Spleen (tissue), 11 donors: ENCODE results near the gene OR51M1. TPM values are rescaled to one million over a fixed set of nuclear protein-coding genes. Genes with fewer than 3 reads are reported as not detected.

Experiments used
- DNase-seq: peaks from one replicate; pipeline ENCODE4 v3.0.0-alpha.2; 2020
- H3K27ac ChIP-seq, 8 donors: fragments of 200-600 bp; sonication (generic) in 7 of 8; 1 replicate in 4 of 8; 2 replicates in 4 of 8; pipeline versions ENCODE4 v1.5.0 to v1.8.0; 2016 to 2021; ENCODE audit warnings: inconsistent platforms in 4 of 8, mild to moderate bottlenecking in 4 of 8, moderate library complexity in 1 of 8
- H3K27me3 ChIP-seq, 7 donors: fragments of 200-600 bp; sonication (generic) in 6 of 7; replicated peaks in 1 of 7; 1 replicate in 4 of 7; 2 replicates in 3 of 7; pipeline versions ENCODE4 v1.5.0 to v1.8.0; 2016 to 2021; ENCODE audit warnings: inconsistent platforms in 3 of 7, mild to moderate bottlenecking in 1 of 7
- H3K36me3 ChIP-seq, 6 donors: fragments of 200-600 bp; sonication (generic) in 5 of 6; 1 replicate in 4 of 6; 2 replicates in 2 of 6; pipeline versions ENCODE4 v1.5.0 to v1.8.0; 2016 to 2021; ENCODE audit warnings: inconsistent platforms in 2 of 6
- H3K4me1 ChIP-seq, 6 donors: fragments of 200-600 bp; sonication (generic) in 5 of 6; 1 replicate in 3 of 6; 2 replicates in 3 of 6; pipeline versions ENCODE4 v1.5.0 to v1.8.0; 2016 to 2021; ENCODE audit warnings: inconsistent platforms in 3 of 6
- H3K4me3 ChIP-seq, 8 donors: fragments of 200-600 bp; sonication (generic) in 7 of 8; 1 replicate in 4 of 8; 2 replicates in 4 of 8; pipeline versions ENCODE4 v1.5.0 to v1.8.0; 2016 to 2021; ENCODE audit warnings: inconsistent platforms in 4 of 8, mild to moderate bottlenecking in 4 of 8, moderate library complexity in 2 of 8
- H3K9me3 ChIP-seq, 8 donors: fragments of 200-600 bp; sonication (generic) in 7 of 8; 1 replicate in 4 of 8; 2 replicates in 4 of 8; pipeline versions ENCODE4 v1.5.0 to v1.8.0; 2016 to 2021; ENCODE audit warnings: inconsistent platforms in 4 of 8
- POLR2A ChIP-seq, 3 donors: fragments of 450-650 bp; IDR thresholded peaks; one replicate each; pipeline ENCODE4 v1.5.1; 2017; ENCODE audit warnings: antibody characterized with exemption in 3 of 3, mild to moderate bottlenecking in 1 of 3
- POLR2AphosphoS5 ChIP-seq, 3 donors: sonication (generic); formaldehyde crosslinking; IDR thresholded peaks; one replicate each; pipeline ENCODE4 v1.5.1; 2017; ENCODE audit warnings: antibody characterized with exemption in 3 of 3
- WGBS, 5 donors: extraction: QIAGEN DNeasy Blood & Tissue Kit in 3 of 5; methylation state at CpG; one replicate each; pipeline versions ENCODE4 v1.1.5 to v1.1.7; 2013 to 2018; 5-methylcytosine and 5-hydroxymethylcytosine counted together
- intact Hi-C: fragments of 100-400 bp; cut with DNase I; formaldehyde crosslinking; loops from one replicate; pipeline ENCODE4 v1.15.0; 2023; ENCODE audit warnings: low total_unique reads
- polyA plus RNA-seq, 3 donors: library from polyadenylated mRNA; stranded (reverse); fragments of 200-250 nt; gene quantifications; one replicate each; pipeline ENCODE4 v1.2.1, GENCODE V29; 2013
- total RNA-seq, 7 donors: library from RNA; depleted of rRNA in 3 of 7; stranded (reverse); fragments of >200 nt in 3 of 7; fragmentation: NEBNext Ultra II Directional in 4 of 7; extraction: Animal tissue kit (Norgen Biotek cat#: 25700) in 4 of 7; gene quantifications; one replicate each; pipeline versions ENCODE4 v1.1.0 to v1.2.1, GENCODE V29; 2016 to 2021
- TF ChIP-seq, protein P1 (sequence below), 11 experiments: fragments of 200-600 bp in 7 of 11; fragments of 450-650 bp in 4 of 11; sonication (generic) in 4 of 11; IDR thresholded peaks in 8 of 11; conservative IDR thresholded peaks in 3 of 11; 1 replicate in 7 of 11; 2 replicates in 4 of 11; pipeline versions ENCODE4 v1.4.0 to v1.8.0; 2016 to 2021; ENCODE audit warnings: antibody characterized with exemption in 11 of 11, inconsistent platforms in 4 of 11, mild to moderate bottlenecking in 1 of 11
- donor health status: healthy with polysubstance abuse.
- donor health status: DM: no; HTN: no; CAD: no; lungs with moderate emphysema.
- donor health status: DM: no; HTN: no; CAD: no.
- donor health status: Bipolar disorder and iron deficiency.
- donor health status: healthy.
- donor health status: DM: no; HTN: no; CAD: no.
- donor health status: DM: yes; HTN: yes; CAD: no.

Gene OR51M1
- total and polyA plus RNA-seq, 10 donors: not detected

DNA sequence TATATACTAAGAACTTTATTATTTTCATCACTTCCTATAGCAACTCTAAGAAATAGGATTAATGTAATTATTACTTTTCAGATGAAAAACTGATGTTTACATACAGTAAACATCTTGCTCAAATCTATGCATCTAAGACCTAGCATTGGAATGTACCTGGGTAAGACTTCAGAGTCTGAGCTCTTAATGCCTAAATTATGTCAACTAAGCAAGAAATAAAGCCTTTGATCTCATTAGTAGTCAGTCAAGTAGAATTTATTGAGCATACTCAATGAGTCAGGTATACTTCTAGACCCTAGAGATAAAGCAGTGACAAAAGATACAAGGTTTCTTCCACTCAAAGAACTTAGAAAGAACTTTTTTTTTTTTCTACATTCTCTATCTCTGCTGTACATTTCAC, 21.6 kb downstream of the OR51M1 start:
- H3K4me1 ChIP-seq: no peaks in the 10 kb centered on the region
- peaks cover 0 to 5% (median 0%) of the 10 kb centered on the region in 7 donors for H3K27me3 ChIP-seq
- no peak for DNase-seq
- H3K36me3 ChIP-seq: no peaks in the 10 kb centered on the region
- H3K27ac ChIP-seq: no peak overlapping the region
- H3K4me3 ChIP-seq: no peak overlapping the region
- no peaks in the 10 kb centered on the region for H3K9me3 ChIP-seq
- TF ChIP-seq POLR2A (IDR thresholded peaks at IDR 0.05): no peak
- TF ChIP-seq POLR2AphosphoS5 (IDR thresholded peaks at IDR 0.05): no peak
- TF ChIP-seq, protein P1, sequence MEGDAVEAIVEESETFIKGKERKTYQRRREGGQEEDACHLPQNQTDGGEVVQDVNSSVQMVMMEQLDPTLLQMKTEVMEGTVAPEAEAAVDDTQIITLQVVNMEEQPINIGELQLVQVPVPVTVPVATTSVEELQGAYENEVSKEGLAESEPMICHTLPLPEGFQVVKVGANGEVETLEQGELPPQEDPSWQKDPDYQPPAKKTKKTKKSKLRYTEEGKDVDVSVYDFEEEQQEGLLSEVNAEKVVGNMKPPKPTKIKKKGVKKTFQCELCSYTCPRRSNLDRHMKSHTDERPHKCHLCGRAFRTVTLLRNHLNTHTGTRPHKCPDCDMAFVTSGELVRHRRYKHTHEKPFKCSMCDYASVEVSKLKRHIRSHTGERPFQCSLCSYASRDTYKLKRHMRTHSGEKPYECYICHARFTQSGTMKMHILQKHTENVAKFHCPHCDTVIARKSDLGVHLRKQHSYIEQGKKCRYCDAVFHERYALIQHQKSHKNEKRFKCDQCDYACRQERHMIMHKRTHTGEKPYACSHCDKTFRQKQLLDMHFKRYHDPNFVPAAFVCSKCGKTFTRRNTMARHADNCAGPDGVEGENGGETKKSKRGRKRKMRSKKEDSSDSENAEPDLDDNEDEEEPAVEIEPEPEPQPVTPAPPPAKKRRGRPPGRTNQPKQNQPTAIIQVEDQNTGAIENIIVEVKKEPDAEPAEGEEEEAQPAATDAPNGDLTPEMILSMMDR (IDR thresholded peaks at IDR 0.05 in 8 of 11, conservative IDR thresholded peaks at IDR 0.05 in 3 of 11): no peak
- intact Hi-C loops: no loop called here

DNA sequence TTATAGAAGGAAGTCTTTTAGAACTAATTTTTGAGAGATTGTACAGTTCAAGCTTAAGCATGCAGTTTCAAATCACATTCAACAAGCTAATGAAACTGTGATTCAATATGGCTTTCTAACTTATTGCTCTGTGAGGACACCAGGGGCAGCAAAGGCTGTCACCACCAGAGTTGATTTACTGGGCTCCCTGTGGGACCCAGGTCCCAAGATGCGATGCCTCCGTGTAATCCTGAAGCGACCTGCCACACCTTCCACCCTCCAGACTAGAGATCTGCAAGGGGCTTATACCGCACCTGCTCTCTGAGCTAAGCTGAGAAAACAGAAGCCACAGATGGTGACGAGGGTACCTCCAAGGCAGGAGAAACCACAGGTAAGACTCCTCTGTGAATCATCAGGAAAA, 37.4 kb downstream of the OR51M1 start:
- Histone ChIP-seq H3K9me3 (peaks cover 0 to 4% (median 0%) of the 10 kb centered on the region in 8 donors), H3K36me3 (no peaks in the 10 kb centered on the region), H3K27me3 (peaks cover 0 to 4% (median 0%) of the 10 kb centered on the region in 7 donors), H3K27ac (no peak overlapping the region), H3K4me1 (no peaks in the 10 kb centered on the region), H3K4me3 (no peak overlapping the region)
- TF ChIP-seq, protein P1 (IDR thresholded peaks at IDR 0.05 in 8 of 11, conservative IDR thresholded peaks at IDR 0.05 in 3 of 11): no peak
- TF ChIP-seq POLR2AphosphoS5 (IDR thresholded peaks at IDR 0.05): no peak
- no peak for TF ChIP-seq POLR2A (IDR thresholded peaks at IDR 0.05)
- intact Hi-C loops: no loop called here
- WGBS, 5 donors: 68 to 73% (median 70%) methylated on average over 5 of the region's 5 CpGs
- DNase-seq: no peak

DNA sequence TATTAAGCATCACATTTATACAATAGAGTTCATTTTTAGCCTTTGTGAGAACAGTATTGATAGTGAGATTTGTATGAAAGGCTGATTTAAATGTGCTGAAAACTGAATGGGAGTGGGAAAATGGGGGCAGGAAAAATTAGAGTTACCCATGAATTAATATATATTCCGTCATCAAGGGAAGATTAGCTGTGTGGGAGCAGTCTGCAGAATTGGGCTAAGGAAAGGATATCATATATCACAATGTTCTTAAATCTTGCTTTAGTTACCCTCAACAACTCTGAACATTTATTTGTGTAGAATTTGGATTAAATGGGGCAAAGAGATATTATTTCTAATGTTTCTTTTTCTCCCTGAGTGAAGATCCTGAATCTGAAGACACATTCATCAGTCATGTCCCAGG, 38.2 kb downstream of the OR51M1 start, which contains the start of gene OR51Q1:
OR51Q1 (plus strand) TSS at position 301 of the 400 bp plus-strand sequence; CDS start at position 391, 90 bp downstream.
- Histone ChIP-seq H3K27ac (no peak within 1 kb of the TSS), H3K4me3 (no peak within 1 kb of the TSS), H3K9me3 (peaks cover 0 to 4% (median 0%) of the 10 kb centered on the region in 8 donors), H3K36me3 (no peaks in the 10 kb centered on the region), H3K4me1 (no peaks in the 10 kb centered on the region), H3K27me3 (peaks cover 0 to 4% (median 0%) of the 10 kb centered on the region in 7 donors)
- intact Hi-C loops: no loop called here
- WGBS, 5 donors: 87 to 94% (median 91%) methylated on average over 1 of the region's 1 CpG
- TF ChIP-seq, protein P1 (IDR thresholded peaks at IDR 0.05 in 8 of 11, conservative IDR thresholded peaks at IDR 0.05 in 3 of 11): no peak
- TF ChIP-seq POLR2AphosphoS5 (IDR thresholded peaks at IDR 0.05): no peak
- no peak for TF ChIP-seq POLR2A (IDR thresholded peaks at IDR 0.05)
- DNase-seq: no peak

DNA sequence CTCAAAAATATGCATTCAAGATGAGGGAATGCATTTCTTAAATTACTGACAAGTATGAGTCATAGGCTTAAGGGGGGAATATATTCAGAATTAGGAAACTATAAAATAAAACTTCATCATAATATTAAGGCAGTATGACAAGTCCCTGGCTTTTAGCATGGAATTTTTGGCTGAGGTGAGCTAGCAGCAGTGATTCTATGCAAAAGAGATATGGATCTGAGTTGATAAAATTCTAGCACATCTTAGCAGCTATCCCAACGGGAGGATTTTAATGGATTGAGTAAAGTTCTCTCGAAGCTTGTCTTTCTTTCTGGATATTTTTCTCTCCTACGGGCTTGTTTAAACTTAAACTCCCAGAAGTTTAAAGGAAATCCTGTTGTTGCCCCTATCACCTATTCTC, 39.5 kb downstream of the OR51M1 start:
- TF ChIP-seq, protein P1 (IDR thresholded peaks at IDR 0.05 in 8 of 11, conservative IDR thresholded peaks at IDR 0.05 in 3 of 11): no peak
- no peak for TF ChIP-seq POLR2AphosphoS5 (IDR thresholded peaks at IDR 0.05)
- no peak for TF ChIP-seq POLR2A (IDR thresholded peaks at IDR 0.05)
- H3K27me3 ChIP-seq: peaks cover 0 to 4% (median 0%) of the 10 kb centered on the region in 7 donors
- no peak for DNase-seq
- no peaks in the 10 kb centered on the region for H3K4me1 ChIP-seq
- no peak overlapping the region for H3K27ac ChIP-seq
- WGBS, 5 donors: 64 to 86% (median 75%) methylated on average over 3 of the region's 3 CpGs
- intact Hi-C loops: no loop called here
- H3K4me3 ChIP-seq: no peak overlapping the region
- H3K36me3 ChIP-seq: no peaks in the 10 kb centered on the region
- no peaks in the 10 kb centered on the region for H3K9me3 ChIP-seq
